Epithelial cell of esophagus (primary cell): ENCODE measurements around the gene PLA2G2D.

Experiments
- DNase-seq: peaks from one replicate; pipeline ENCODE4 v3.0.0; 2010; ENCODE audit warnings: low read depth
- H3K4me3 ChIP-seq: 2 replicates; pipeline ENCODE4 v1.5.1; 2011; ENCODE audit warnings: mild to moderate bottlenecking, low read length, control low read depth
- CTCF ChIP-seq: IDR thresholded peaks from 2 replicates; pipeline ENCODE4 v1.5.1; 2011; ENCODE audit warnings: low read depth, mild to moderate bottlenecking, low read length, control low read depth, inconsistent platforms; ENCODE audit not compliant: insufficient read depth; ENCODE audit errors: missing control alignments

The PLA2G2D gene

GRCh38 chr1:20119347-20119746 is at the start of gene PLA2G2D:
Gene PLA2G2D (minus strand): TSS chr1:20119536. CDS start chr1:20119498, 38 bp downstream.
- H3K4me3 ChIP-seq: no peak within 1 kb of the TSS
- no peak for DNase-seq
- no peak for TF ChIP-seq CTCF

GRCh38 chr1:20168564-20169491 is 49.5 kb upstream of the PLA2G2D start:
- no peak overlapping the region for H3K4me3 ChIP-seq
- no peak for TF ChIP-seq CTCF
- no peak for DNase-seq

GRCh38 chr1:20167126-20167525 is 47.8 kb upstream of the PLA2G2D start:
- DNase-seq: peak; percentile 44
- no peak overlapping the region for H3K4me3 ChIP-seq
- TF ChIP-seq CTCF: no peak

- TF ChIP-seq CTCF: no peak
- H3K4me3 ChIP-seq: no peak overlapping the region
- DNase-seq: peak; percentile 46
Measured at GRCh38 chr1:20166051-20166450, 46.7 kb upstream of the PLA2G2D start.

GRCh38 chr1:20165522-20165951 is 46.2 kb upstream of the PLA2G2D start:
- DNase-seq: peak; percentile 28
- H3K4me3 ChIP-seq: no peak overlapping the region
- TF ChIP-seq CTCF: peak; percentile 35

GRCh38 chr1:20164694-20165202 is 45.4 kb upstream of the PLA2G2D start:
- DNase-seq: no peak
- H3K4me3 ChIP-seq: no peak overlapping the region
- no peak for TF ChIP-seq CTCF
